ENCODE measurements around the gene PLA2G5.
A peak's percentile ranks its signal among the peaks of the same experiment; 100 is the strongest.
"Not testable (repeated sequence)": the region's sequence is repeated elsewhere in the genome, so short reads cannot be mapped to it uniquely, and the experiment has no call there.

PLA2G5 gene

DNA sequence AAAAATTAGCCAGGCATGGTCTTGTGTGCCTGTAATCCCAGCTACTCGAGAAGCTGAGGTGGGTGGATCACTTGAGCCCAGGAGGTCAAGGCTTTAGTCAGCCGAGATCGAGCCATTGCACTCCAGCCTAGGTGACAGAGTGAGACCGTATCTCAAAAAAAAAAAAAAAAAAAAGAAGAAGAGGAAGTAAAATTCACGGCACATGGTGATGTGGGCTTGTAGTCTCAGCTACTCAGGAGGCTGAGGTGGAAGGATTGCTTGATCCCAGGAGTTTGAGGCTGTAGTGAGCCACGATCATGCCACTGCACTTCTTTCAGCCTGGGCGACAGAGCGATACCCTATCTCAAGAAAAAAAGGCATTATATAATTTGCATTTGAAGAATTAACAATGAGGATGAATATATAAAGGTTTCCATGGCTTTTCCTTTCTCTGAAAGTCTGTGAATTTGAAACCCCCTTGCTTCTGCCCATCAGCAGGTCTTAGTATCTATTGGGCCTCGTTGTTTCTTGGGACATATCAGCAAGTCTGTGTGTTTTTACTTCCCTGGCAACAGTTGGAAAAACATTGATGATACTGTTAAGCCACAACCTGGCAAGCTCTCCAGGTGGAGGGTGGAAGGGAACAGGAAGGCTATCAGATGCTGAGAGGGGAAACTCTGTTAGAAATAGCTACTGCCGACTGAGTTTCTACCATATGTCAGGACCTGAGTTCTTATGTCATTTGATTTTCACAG lies 53.9 kb downstream of the PLA2G5 start:
- DNase-seq = no peak

DNA sequence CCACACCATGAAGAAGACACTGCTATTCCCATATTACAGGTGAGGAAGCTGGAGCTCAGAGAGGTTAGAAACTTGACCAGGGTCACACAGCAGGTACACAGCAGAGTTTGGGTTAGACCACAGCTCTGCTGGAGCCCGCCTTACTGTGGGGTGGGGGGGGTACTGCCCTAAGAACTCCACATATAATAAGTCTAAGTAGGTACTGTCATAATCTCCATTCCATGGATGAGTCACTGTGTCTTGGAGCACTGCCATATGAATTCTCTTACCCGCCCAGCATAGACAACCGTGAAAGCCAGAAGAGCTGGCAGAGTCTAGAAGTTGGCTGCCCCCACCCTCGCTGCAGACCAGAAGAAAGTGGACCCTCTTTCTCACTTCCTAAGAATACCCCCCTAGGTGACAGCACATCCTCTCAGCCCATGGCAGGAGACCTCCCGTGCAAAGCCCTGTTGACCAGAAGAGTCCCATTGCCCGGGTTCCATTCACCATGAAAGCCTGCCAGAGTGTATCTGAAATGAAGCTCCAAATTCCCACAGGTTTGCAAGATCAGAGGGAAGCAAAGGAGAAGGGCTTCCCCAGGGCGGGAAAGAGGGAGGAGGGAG lies 54.6 kb downstream of the PLA2G5 start:
- DNase-seq = peak; percentile 42

DNA sequence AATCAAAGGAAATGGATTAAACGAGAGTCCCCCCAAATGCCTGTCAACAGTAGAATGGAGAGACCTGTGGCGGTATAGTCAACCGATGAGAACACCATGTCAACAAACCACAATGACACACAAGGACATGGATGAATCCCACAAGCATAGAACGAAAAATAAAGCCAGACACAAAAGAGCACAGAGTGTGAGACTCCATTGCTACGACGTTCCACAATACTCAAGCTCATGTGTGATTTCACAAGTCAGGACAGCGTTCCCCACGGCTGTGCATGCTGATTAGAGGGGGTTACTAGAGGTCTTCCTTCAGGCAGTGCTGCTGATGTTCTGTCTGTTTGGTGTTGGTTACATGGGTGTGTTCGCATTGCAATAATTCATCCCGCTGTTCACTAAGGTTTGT lies 55.1 kb downstream of the PLA2G5 start:
- DNase-seq = no peak

DNA sequence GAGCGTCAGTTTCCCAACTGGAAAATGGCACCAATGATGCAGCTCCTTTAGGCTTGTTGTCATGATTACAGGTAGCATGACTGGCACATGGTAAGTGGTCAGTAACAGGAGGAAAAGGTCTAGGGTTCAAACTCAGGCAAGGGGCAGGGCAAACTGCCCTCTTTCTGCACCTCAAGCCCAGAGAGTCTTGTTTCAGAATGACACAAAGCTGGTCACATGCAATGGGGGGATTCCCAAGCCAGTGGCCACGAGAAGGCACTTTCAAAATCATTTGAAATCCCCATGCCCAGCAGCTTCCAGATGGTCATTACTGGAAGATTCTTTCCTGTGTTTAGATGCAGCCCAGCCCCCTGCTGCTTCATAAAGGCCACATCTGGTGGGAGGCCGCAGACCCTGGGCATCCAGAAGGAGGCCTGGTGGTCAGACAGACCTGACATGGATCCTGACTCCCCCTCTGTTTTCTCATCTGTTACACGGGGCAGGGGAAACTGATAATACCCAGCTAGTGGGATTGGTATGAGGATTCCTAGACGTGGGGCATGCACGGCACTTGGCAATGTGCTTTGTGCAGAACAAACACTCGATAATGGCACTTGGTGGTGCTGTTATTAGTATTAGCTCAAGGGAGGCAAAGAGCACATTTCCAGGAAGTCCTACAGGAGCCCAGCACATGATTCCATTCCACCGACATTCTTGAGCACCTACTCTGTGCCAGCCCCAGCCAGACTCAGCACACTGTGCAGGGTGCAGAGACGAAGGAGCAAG lies 56.2 kb downstream of the PLA2G5 start:
- peak; percentile 40 for DNase-seq

DNA sequence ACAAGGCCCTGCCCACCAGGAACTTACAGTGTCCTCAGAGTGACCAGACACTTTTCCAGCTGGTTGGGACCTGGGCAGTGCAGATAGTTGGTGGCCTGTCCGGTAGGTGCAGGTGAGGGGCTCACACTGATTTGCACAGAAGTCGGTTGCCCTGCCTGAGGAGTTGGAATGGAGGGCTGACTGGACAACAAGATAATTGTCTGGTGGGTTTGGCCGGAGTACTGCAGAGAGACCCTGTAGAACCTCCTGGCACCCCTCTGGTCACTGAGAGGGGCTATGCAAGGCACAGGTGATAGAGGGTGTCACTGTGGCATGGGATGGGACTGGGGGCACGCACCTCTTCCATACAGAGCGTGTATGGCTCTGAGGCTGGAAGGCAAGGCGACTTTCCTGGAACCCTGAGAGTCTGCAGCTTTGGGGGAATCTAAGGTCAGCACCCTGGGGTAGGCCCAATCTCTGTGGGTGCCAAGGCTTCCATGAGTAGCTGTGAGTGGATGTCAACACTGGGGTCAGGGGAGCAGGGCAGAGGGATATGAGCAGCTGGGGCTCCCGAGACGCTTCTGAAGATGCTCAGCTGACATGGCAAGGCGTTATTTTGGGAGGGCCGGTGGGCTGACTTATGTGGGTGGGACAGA lies 56.9 kb downstream of the PLA2G5 start:
- DNase-seq = no peak

DNA sequence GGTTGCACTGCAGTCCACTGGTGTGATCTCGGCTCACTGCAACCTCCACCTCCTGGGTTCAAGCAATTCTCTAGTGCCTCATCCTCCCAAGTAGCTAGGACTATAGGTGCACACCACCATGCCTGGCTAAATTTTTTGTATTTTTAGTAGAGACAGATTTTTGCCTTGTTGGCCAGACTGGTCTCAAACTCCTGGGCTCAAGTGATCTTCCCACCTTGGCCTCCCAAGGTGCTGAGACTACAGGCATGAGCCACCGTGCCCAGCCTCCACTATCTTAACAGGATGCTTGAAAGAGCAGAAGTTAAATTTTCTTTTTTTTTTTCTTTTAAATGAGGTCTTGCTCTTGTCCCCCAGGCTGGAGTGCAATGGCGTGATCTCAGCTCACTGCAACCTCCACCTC lies 60.5 kb downstream of the PLA2G5 start:
- not testable (repeated sequence) for DNase-seq

DNA sequence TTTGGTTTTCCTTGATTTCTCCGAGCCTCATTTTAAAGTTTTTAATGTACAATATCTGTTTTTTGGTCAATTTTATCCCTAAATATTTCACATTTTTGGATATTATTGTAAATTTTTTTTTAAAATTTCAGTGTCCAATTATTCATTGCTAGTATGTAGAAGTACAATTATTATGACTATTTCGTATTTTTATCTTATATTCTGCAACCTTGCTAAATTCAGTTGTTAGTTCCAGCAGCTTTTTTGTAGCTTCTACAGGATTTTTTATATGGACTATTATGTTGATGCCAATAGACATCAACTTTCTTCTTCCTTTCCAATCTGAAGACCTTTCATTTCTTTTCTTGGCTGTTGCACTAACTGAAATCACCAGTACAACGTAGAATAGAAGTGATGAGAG lies 65.0 kb downstream of the PLA2G5 start:
- DNase-seq = no peak

DNA sequence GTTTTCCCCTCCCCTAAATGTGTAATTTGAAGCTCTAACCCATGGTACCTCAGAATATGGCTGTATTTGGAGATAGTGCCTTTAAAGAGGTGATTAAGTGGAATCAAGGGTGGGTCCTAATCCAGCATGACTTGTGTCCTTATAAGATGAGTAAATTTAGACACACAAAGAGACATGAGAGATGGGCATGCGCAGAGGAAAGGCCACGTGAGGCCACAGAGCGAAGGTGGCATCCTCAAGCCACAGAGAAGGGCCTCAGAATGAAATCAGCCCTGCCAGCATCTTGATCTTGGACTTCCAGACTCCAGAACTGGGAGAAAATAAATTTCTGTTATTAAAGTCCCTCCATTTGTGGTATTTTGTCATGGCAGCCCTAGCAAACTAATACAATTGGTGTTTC lies 66.3 kb downstream of the PLA2G5 start:
- DNase-seq = no peak

DNA sequence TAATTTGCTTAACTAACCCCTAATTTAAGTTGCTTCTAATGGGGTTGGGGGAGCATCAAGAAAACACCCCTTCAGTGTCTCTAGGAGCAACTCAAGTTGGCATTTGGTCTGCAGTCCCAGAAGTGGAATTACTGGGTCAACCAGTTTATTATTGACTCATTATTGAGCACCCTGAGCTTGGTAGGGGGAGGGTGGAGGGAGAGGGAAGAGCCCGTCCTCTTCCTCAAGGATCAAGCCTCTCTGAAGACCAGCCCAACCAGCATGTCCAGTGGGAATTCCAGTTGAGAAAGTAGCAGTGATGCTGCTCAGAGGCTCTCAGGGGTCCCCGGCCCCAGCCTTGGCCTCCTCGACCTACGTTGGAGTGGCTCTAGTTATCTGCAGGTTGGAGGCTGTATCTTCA lies 67.1 kb downstream of the PLA2G5 start:
- DNase-seq = no peak

DNA sequence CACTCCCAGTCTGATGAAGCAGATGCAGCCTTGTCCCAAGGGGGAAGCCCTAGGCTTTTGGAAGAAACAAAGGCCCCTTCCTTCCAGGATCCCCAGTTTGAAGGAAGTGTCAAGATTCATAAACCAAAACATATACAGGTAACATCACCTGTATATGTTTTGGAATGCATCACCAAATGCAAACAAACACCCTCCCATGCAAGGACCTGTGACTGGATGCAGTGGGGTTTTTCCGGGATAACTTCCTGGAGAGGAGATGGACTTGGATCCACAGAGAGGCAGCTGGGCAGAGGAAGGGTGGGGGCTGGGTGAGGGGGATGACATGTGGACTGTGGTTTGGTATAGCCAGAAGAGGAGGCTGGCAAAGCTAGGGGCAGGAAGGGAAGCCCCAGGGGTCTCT lies 67.6 kb downstream of the PLA2G5 start:
- no peak for DNase-seq

DNA sequence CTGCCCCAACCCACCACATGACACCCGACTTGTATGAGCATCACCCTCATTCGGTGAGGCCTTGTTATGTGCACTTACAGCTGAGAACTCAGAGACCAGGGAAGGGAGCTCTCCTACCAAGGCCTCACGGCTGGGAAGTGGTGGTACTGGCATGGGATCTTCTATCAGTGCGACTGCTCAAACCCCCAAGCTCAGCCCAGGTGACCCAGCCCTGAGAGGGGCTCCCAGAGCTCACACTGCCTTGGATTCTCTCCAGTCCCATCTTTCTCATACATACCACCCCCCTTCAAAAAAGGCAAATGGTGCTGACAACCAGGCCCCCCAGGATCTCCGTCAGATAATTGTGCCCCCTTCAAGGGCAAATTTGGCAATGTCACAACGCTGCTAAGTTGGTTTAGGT lies 68.4 kb downstream of the PLA2G5 start:
- no peak for DNase-seq

DNA sequence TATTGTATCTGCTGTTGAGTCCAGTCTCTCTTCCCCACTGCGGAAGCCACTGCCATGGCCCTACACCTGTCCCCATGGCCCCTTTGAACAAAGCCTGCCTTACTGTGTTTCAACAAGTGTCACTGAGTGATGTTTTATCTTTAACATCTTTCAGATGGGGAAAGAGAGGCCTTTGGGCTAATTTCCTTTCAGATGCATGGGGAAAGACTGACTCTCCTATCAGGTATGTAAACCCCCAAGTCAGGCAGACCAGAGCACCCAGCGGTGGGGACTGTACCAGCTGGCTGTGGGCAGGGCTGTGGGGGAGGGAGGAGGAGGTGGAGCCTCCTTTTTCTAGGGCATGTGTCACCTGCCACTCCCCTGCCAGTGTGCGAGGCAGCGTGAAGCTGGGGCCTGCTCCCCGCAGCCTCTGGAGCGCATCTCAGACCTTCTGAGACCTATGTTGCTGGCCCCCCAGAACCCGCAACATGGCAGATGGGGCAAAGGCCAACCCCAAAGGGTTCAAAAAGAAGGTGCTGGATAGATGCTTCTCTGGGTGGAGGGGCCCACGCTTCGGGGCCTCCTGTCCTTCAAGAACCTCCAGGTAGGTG lies 69.1 kb downstream of the PLA2G5 start, which contains the start of gene PLA2G2F:
TSS of gene PLA2G2F (plus strand) at position 363 of the 590 bp plus-strand sequence. CDS start at position 468, 105 bp downstream.
- no peak for DNase-seq

DNA sequence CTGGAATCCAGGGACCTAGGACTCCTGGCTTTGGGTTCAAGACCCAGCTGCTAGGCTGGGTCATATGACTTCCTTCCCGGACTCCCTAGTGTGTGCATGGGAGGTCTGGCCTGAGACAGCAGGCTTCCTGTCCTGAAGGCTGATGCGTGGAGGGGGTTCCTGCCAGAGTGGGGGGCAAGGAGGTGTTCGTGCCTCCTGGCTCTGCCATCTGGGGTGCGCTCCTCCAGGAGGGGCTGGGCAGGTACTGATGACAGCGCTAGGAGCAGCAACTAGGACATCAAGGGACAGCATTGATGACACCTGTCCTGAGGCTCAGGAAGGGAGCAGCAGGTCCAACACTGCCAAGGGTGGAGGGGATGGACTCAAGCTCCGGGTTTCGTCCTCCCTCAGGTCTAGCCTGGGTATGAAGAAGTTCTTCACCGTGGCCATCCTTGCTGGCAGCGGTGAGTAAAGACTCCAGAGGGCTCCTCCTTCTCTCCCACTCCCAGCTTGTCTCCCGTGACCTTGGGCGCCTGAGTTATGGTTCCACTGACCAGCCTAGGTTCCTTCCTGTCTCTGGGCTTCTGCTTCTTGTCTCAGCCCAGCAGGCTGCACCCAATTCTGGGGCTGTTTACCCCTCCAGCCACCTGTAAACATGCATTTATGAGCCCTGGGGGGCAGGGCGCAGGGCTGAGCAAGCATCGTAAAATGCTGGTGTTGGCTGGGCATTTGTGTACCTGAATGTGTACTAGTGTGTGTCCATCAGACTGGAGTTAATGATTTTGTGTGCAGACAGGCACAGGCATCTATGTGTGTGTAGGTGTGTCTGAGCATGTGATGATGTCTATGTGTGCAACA lies 70.0 kb downstream of the PLA2G5 start:
- no peak for DNase-seq

DNA sequence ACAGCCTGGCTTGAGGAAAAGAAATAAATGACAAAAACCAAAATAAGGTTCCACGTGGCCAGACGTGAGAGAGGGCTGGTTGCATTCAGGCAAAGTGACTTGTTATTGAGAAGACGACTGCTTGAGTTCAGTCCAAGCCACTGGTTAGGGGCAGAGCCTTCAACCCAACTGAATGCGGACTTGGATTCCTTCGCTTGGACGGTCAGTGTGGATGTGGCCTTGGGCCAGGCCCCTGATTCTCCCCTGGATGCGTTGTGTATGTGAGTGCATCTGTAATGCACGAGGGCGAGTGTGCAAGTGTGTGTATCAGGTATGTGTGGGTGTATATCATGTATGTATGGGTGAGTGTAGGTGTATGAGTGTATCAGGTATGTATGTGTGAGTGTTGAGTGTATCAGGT lies 71.0 kb downstream of the PLA2G5 start:
- no peak for DNase-seq

DNA sequence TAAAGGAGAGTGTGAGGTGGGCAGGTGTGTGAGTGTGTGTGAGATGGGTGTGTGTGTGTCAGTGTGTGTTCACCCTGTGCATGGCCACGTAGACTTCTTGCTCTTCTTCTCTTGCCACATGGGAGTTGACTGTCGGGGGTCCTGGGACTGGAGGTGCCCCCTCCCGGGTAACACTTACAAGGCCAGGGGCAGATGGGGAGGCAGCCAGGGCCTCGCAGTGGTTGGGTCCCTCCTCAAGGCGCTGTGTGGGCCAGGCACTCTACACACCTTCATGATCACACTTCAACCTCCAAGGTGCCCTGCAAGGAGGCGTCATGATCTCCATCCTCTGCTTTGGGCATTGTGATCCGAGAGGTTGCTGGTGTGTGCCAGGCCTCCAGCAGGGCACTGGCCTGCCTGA lies 71.5 kb downstream of the PLA2G5 start:
- DNase-seq = no peak

Measured in activated CD4-positive, alpha-beta T cell treated with anti-CD3 and anti-CD28 coated beads, Interleukin-10, Interleukin-2, amounts not matched to agents 100 ng/mL and 50 ng/mL, durations not matched to agents 16 hours and 8 hours (primary cell).